A673 (cell line): ENCODE data around the gene HS1BP3. TPM values are rescaled to one million over a fixed set of nuclear protein-coding genes. Genes with fewer than 3 reads are reported as not detected.

Experiments used
- BruUV-seq: library from RNA; stranded (reverse); fragments of 400-500 nt; replicated peaks from 2 replicates; lab custom pipeline; 2021; lab: Mats Ljungman, UMichigan
- CTCF ChIA-PET: fragments of 300-600 bp; sonication (Branson Sonifier 250); formaldehyde crosslinking; loops from one replicate; lab custom pipeline; 2022; ENCODE audit warnings: antibody characterized with exemption; lab: Charles Lee
- POLR2A ChIA-PET: fragments of 300-600 bp; sonication (Branson Sonifier 250); formaldehyde crosslinking; loops from one replicate; lab custom pipeline; 2022; ENCODE audit warnings: antibody characterized with exemption; ENCODE audit not compliant: low non-redundant PET; lab: Charles Lee
- DNase-seq: peaks from one replicate; pipeline ENCODE4 v3.0.0-alpha.2; 2015; ENCODE audit warnings: low spot score
- H3K27ac ChIP-seq: fragments of 200-600 bp; sonication (generic); 2 replicates; pipeline ENCODE4 v1.5.1; 2016; ENCODE audit warnings: mixed run types, low read depth, mild to moderate bottlenecking, mixed read lengths, antibody characterized with exemption, low read length; ENCODE audit not compliant: poor library complexity, severe bottlenecking
- H3K27me3 ChIP-seq: fragments of 200-600 bp; sonication (generic); replicated peaks from 2 replicates; pipeline ENCODE4 v1.6.1; 2017; ENCODE audit warnings: mixed run types, low read depth, mild to moderate bottlenecking, mixed read lengths, antibody characterized with exemption, low read length; ENCODE audit not compliant: insufficient read depth, poor library complexity
- H3K36me3 ChIP-seq: fragments of 200-600 bp; sonication (generic); 2 replicates; pipeline ENCODE4 v1.6.1; 2016; ENCODE audit warnings: mixed run types, mild to moderate bottlenecking, mixed read lengths, antibody characterized with exemption, low read length; ENCODE audit not compliant: insufficient read depth, poor library complexity, severe bottlenecking
- H3K4me1 ChIP-seq: fragments of 200-600 bp; sonication (generic); 2 replicates; pipeline ENCODE4 v1.6.1; 2017; ENCODE audit warnings: mixed run types, mild to moderate bottlenecking, mixed read lengths, antibody characterized with exemption, low read length; ENCODE audit not compliant: insufficient read depth, poor library complexity, severe bottlenecking
- H3K4me3 ChIP-seq: fragments of 200-600 bp; sonication (generic); 2 replicates; pipeline ENCODE4 v1.5.1; 2016; ENCODE audit warnings: low read depth, mixed run types, mild to moderate bottlenecking, mixed read lengths, low read length; ENCODE audit not compliant: poor library complexity, severe bottlenecking
- H3K9me3 ChIP-seq: fragments of 200-600 bp; sonication (generic); 2 replicates; pipeline ENCODE4 v1.6.1; 2016; ENCODE audit warnings: mixed run types, low read depth, mild to moderate bottlenecking, mixed read lengths, antibody characterized with exemption, low read length; ENCODE audit not compliant: poor library complexity, severe bottlenecking
- CTCF ChIP-seq: fragments of 300-800, 200-600 bp; sonication (generic); conservative IDR thresholded peaks from 2 replicates; pipeline ENCODE4 v1.5.1; 2017; ENCODE audit warnings: low read depth, mild to moderate bottlenecking, antibody characterized with exemption, low read length, moderate library complexity, mixed read lengths
- EZH2 ChIP-seq: fragments of 200-600 bp; sonication (generic); IDR thresholded peaks from 2 replicates; pipeline ENCODE4 v1.6.1; 2017; ENCODE audit warnings: borderline replicate concordance, low read depth, mild to moderate bottlenecking, mixed read lengths, antibody characterized with exemption, low read length; ENCODE audit not compliant: poor library complexity, severe bottlenecking
- intact Hi-C: fragments of 100-400 bp; cut with micrococcal nuclease; formaldehyde crosslinking; loops from one replicate; pipeline ENCODE4 v1.10.0; 2022; ENCODE audit not compliant: unreplicated experiment
- total RNA-seq: library from RNA; stranded (reverse); gene quantifications from 2 replicates; pipeline ENCODE4 v1.2.3, GENCODE V29; 2021

Gene HS1BP3
- total RNA-seq, 1 experiment from 2014 or later, result 12.6 TPM

- TF ChIP-seq CTCF (no peak), EZH2 (peak; percentile 59)
- no peak overlapping the region for H3K27ac ChIP-seq
- BruUV-seq, result no TSS peak
- intact Hi-C loops, result no loop called here
- no peak overlapping the region for H3K4me3 ChIP-seq
- no peak for DNase-seq
- peaks cover 71% of the 10 kb centered on the region for H3K27me3 ChIP-seq
- H3K9me3 ChIP-seq, result no peaks in the 10 kb centered on the region
- H3K4me1 ChIP-seq, result no peaks in the 10 kb centered on the region
- ChIA-PET POLR2A (no interaction called here), CTCF (interaction anchor here (0.6 kb wide), 2 partner anchors 12 to 111 kb away, joined by 3 to 6 read pairs; no protein-coding TSS in a partner anchor)
- H3K36me3 ChIP-seq, result no peaks in the 10 kb centered on the region
Observed at GRCh38 chr2:20672201-20672951, 21.5 kb upstream of the HS1BP3 start.

- ChIA-PET POLR2A (no interaction called here), CTCF (interaction anchor here (0.6 kb wide), 1 partner anchor 11 kb away, joined by 6 read pairs; no protein-coding TSS in a partner anchor)
- no TSS peak for BruUV-seq
- Histone ChIP-seq H3K36me3 (no peaks in the 10 kb centered on the region), H3K27ac (no peak overlapping the region), H3K4me1 (peaks cover under 1% of the 10 kb centered on the region), H3K4me3 (no peak overlapping the region), H3K9me3 (no peaks in the 10 kb centered on the region), H3K27me3 (peaks cover 74% of the 10 kb centered on the region)
- intact Hi-C loops, result no loop called here
- no peak for DNase-seq
- no peak for TF ChIP-seq CTCF
- no peak for TF ChIP-seq EZH2
Observed at GRCh38 chr2:20671736-20672080, 20.8 kb upstream of the HS1BP3 start.

- Histone ChIP-seq H3K27me3 (peaks cover 79% of the 10 kb centered on the region), H3K4me3 (no peak overlapping the region), H3K4me1 (peaks cover 6% of the 10 kb centered on the region), H3K27ac (no peak overlapping the region), H3K36me3 (no peaks in the 10 kb centered on the region), H3K9me3 (no peaks in the 10 kb centered on the region)
- no peak for DNase-seq
- TF ChIP-seq CTCF (no peak), EZH2 (no peak)
- ChIA-PET CTCF (interaction anchor here (0.6 to 0.9 kb wide), 3 partner anchors 9 to 13 kb away, joined by 3 to 9 read pairs (median 6); no protein-coding TSS in a partner anchor), POLR2A (no interaction called here)
- BruUV-seq, result no TSS peak
- intact Hi-C loops, result no loop called here
Observed at GRCh38 chr2:20671036-20671735, 20.3 kb upstream of the HS1BP3 start.
